GM18526 (cell line): Measurements from ENCODE around the gene OBSL1.

Experiments
- POLR2A ChIP-seq: IDR thresholded peaks from 3 replicates; pipeline ENCODE4 v1.6.1; 2011; ENCODE audit not compliant: insufficient read length; ENCODE audit errors: extremely low read depth

OBSL1 gene

GRCh38 chr2:219563271-219563928 lies 7.9 kb downstream of the OBSL1 start:
- no peak for TF ChIP-seq POLR2A

- TF ChIP-seq POLR2A, result no peak
These were observed 9.0 kb downstream of the OBSL1 start for GRCh38 chr2:219562049-219563020.

- TF ChIP-seq POLR2A, result no peak
These were observed 9.9 kb downstream of the OBSL1 start for GRCh38 chr2:219561179-219562048.

GRCh38 chr2:219560893-219561178 lies 10.5 kb downstream of the OBSL1 start:
- TF ChIP-seq POLR2A, result no peak

GRCh38 chr2:219560037-219560892 lies 11.1 kb downstream of the OBSL1 start:
- TF ChIP-seq POLR2A, result no peak

GRCh38 chr2:219559156-219559915 lies 12.0 kb downstream of the OBSL1 start:
- no peak for TF ChIP-seq POLR2A

- TF ChIP-seq POLR2A, result no peak
These were observed 13.3 kb downstream of the OBSL1 start for GRCh38 chr2:219557791-219558785.

GRCh38 chr2:219557320-219557719 lies 14.0 kb downstream of the OBSL1 start:
- TF ChIP-seq POLR2A, result no peak

GRCh38 chr2:219556413-219556812 lies 14.9 kb downstream of the OBSL1 start:
- no peak for TF ChIP-seq POLR2A

- TF ChIP-seq POLR2A, result no peak
These were observed 15.4 kb downstream of the OBSL1 start for GRCh38 chr2:219555956-219556355.

GRCh38 chr2:219554350-219554749 lies 17.0 kb downstream of the OBSL1 start:
- TF ChIP-seq POLR2A, result no peak

- TF ChIP-seq POLR2A, result no peak
These were observed 17.8 kb downstream of the OBSL1 start for GRCh38 chr2:219553463-219553963.

GRCh38 chr2:219553168-219553417 lies 18.2 kb downstream of the OBSL1 start:
- no peak for TF ChIP-seq POLR2A
